GM13976 (cell line): ENCODE results near the gene PHC2.
"Not testable (repeated sequence)": the region's sequence is repeated elsewhere in the genome, so short reads cannot be mapped to it uniquely, and the experiment has no call there.

Experiments used
- DNase-seq: peaks from one replicate; pipeline ENCODE4 v3.0.0; 2012; ENCODE audit warnings: low spot score
- in situ Hi-C: fragments of 300-500 bp; cut with MboI; formaldehyde crosslinking; loops from one replicate; pipeline ENCODE4 v1.12.0; 2022; ENCODE audit warnings: low sequenced_read_pairs, mixed read lengths, inconsistent platforms; ENCODE audit not compliant: unreplicated experiment
- TF ChIP-seq, protein P1 (sequence below): IDR thresholded peaks from 2 replicates; pipeline ENCODE4 v1.5.1; 2012; ENCODE audit warnings: borderline replicate concordance, mild to moderate bottlenecking; ENCODE audit not compliant: insufficient read depth; ENCODE audit errors: extremely low read depth, missing control alignments, control extremely low read depth

PHC2 gene

DNA sequence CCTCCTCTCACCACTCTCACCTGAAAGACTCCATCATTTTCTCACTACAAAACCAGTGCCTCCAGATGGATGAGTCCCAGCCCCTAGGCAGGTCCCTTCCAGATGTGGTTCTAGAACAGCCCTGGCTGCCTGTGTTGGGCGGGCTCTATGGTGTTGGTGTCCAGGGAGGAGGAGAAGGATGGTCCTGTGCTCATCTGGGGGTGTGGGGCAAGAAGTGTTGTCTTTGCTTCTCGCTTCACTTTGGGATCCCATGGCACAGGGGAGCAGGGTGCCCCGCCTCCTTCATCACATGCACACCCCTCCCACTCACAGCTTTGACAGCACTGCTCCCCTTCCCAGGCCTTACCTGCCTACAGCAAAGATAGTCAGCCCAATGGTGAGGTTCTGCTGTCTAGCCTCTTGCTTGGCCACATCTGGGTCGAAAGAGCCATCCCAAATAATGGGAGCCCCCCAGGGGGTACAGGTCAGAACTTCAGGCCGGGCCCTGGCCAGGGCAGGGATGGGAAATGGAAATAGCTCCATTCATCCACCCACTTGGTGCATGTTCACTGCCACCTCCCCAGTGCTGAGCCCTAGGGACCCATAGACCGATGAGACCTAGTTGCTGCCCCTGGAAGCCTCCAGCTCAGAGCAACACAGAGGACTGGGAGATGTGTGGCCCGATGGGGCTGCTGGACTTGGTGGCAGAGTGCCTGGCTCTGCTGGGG, 119.0 kb downstream of the PHC2 start:
- no peak for DNase-seq
- TF ChIP-seq, protein P1, sequence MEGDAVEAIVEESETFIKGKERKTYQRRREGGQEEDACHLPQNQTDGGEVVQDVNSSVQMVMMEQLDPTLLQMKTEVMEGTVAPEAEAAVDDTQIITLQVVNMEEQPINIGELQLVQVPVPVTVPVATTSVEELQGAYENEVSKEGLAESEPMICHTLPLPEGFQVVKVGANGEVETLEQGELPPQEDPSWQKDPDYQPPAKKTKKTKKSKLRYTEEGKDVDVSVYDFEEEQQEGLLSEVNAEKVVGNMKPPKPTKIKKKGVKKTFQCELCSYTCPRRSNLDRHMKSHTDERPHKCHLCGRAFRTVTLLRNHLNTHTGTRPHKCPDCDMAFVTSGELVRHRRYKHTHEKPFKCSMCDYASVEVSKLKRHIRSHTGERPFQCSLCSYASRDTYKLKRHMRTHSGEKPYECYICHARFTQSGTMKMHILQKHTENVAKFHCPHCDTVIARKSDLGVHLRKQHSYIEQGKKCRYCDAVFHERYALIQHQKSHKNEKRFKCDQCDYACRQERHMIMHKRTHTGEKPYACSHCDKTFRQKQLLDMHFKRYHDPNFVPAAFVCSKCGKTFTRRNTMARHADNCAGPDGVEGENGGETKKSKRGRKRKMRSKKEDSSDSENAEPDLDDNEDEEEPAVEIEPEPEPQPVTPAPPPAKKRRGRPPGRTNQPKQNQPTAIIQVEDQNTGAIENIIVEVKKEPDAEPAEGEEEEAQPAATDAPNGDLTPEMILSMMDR, result no peak
- in situ Hi-C loops, result no loop called here

DNA sequence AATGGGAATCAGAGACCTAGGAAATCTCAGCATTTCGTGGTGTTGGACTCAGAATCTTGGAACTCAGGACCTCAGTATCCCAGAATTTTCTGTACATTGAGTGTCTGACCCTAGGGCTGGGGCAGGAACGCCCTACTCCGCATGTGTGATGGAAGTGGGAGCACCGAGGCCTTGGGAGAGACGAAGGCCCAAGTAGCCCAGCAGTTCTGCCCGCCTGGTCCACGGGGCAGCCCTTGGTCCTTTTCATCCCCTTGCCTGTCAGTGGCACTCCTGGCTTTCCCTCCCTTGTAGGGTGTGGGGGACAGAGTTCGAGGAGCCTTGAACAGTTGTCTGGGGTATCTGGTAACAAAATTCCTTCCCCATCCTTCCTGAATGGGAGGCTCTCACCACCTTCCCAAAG, 120.2 kb downstream of the PHC2 start:
- DNase-seq, result no peak
- in situ Hi-C loops, result no loop called here
- TF ChIP-seq, protein P1, result no peak

DNA sequence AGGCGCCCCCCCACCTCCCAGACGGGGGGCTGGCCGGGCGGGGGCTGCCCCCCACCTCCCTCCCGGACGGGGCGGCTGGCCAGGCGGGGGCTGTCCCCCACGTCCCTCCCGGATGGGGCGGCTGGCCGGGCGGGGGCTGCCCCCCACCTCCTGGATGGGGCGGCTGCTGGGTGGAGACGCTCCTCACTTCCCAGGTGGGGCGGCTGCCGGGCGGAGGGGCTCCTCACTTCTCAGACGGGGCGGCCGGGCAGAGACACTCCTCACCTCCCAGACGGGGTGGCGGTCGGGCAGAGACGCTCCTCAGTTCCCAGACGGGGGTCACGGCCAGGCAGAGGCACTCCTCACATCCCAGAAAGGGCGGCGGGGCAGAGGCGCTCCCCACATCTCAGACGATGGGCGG, 121.5 kb downstream of the PHC2 start:
- DNase-seq, result not testable (repeated sequence)

DNA sequence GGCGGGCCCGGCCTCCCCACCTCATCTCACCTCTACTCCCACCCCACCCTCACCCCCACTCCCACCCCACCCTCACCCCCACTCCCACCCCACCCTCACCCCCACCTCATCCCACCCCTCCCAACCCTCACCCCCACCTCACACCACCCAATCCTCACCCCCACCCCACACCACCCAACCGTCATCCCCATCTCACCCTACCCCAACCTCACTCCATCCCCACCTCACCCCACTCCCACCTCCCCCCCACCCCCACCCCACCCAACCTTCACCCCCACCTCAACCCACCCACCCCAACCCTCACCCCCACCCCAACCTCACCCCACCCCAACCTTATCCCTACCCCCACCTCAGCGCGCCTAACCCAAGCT, 123.4 kb downstream of the PHC2 start:
- TF ChIP-seq, protein P1, result no peak
- no peak for DNase-seq
- in situ Hi-C loops, result no loop called here

More for the DNA sequence above, 121.5 kb downstream of the PHC2 start:
- in situ Hi-C loops, result not testable (repeated sequence)

DNA sequence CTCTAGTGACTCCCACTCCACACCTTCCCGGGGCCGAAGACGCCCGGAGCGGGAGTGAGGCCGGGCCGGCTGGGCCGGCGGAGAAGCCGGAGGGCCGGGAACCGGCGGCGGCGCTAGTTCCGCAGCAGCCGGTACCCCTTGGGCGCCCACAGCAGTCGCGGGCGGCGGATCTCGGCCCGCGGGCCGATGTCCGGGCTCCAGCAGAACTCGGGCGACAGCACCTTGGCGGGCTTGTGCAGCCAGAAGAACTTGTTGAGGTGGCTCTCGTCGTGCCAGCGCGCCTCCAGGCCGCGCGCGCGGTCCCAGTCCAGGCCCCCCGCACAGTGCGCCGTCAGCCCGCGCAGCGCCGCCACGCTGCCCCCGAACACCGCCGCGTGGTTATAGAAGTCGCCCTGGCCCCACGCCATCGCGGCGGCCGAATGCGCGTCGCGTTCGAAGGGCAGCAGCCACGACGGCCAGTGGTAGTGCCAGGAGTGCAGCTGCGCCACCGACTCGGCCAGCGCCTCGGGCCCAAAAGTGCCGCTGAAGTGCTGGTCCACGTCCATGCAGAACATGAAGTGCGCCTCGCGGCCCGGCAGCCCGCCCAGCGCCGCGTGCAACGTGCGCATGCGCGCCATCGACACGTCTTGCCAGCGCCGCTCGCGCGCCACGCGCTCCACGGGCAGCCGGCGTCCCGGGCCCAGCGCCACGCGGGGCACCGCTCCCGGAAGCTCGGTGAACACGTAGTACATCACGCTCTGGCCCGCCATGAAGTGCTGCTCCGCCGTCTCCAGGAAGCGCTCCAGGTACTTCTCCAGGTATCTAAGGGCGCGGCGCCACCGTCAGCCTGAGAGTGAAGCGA, 124.0 kb downstream of the PHC2 start:
- no peak for DNase-seq
- TF ChIP-seq, protein P1, result no peak

DNA sequence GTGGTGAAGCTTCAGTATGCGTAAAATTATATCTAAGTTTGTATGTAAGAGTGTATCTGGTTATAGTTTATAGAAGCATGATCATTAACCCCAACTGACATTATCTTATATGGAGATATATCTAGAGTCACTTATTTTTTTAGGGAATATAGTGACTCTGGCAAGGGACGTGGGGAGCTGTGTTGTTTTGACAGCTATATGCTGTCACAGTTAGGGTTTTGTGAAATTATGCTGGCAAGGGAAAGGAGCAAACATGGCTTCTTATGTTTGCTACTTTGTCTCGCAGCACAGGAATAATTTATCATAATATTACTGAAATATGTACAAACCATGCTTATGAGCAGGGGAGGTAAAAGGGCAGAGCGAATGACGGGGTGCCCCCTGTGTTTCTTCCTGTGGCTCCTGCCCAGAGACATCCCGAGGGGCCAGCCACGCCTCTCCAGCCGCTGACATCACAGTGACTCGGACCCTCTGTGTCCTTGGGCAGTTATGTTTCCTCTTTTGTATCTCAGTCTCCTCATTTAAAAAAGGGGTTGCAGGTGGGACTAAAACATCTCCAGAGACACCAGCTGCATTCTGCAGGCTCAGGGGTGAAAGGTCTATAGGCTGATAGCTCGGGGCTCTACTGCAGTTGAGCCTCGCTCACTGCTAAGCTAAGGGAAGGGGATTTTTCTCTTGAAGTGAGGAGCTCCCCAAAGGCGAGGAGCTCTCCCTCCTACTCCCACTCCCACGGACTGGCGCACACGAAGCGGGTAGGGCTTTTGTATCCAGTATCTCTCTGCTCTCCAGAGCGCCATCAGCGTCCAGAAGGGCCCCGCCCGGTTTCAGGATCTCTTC, 124.9 kb downstream of the PHC2 start:
- DNase-seq, result no peak
- in situ Hi-C loops, result no loop called here
- TF ChIP-seq, protein P1, result no peak

More for the DNA sequence above, 124.0 kb downstream of the PHC2 start:
- in situ Hi-C loops, result no loop called here
